Osteocyte (in vitro differentiated cells): ENCODE results near the gene NRIP2. TPM values are rescaled to one million over a fixed set of nuclear protein-coding genes. Genes with fewer than 3 reads are reported as not detected.

Experiments used
- DNase-seq: peaks from one replicate; pipeline ENCODE4 v3.0.0; 2021; ENCODE audit warnings: mixed read lengths; ENCODE audit not compliant: unreplicated experiment; ENCODE audit errors: extremely low spot score
- H3K27ac Mint-ChIP-seq: one replicate; pipeline ENCODE4 v1.8.0; 2021; ENCODE audit warnings: mild to moderate bottlenecking, mixed read lengths; ENCODE audit not compliant: unreplicated experiment
- H3K27me3 Mint-ChIP-seq: one replicate; pipeline ENCODE4 v1.8.0; 2021; ENCODE audit warnings: mixed read lengths; ENCODE audit not compliant: unreplicated experiment
- H3K36me3 Mint-ChIP-seq: one replicate; pipeline ENCODE4 v1.8.0; 2021; ENCODE audit warnings: mixed read lengths; ENCODE audit not compliant: unreplicated experiment
- H3K4me1 Mint-ChIP-seq: one replicate; pipeline ENCODE4 v1.8.0; 2021; ENCODE audit warnings: mixed read lengths; ENCODE audit not compliant: unreplicated experiment
- H3K4me3 Mint-ChIP-seq: one replicate; pipeline ENCODE4 v1.8.0; 2021; ENCODE audit warnings: mild to moderate bottlenecking, moderate library complexity, mixed read lengths; ENCODE audit not compliant: unreplicated experiment
- H3K9me3 Mint-ChIP-seq: one replicate; pipeline ENCODE4 v1.8.0; 2021; ENCODE audit warnings: mixed read lengths; ENCODE audit not compliant: unreplicated experiment
- CTCF ChIP-seq: fragments of 200-600 bp; sonication (generic); IDR thresholded peaks from 2 replicates; pipeline ENCODE4 v1.5.0; 2021; ENCODE audit warnings: antibody characterized with exemption, mild to moderate bottlenecking, moderate library complexity
- total RNA-seq: library from RNA; stranded (reverse); gene quantifications from 2 replicates; pipeline ENCODE4 v1.2.1, GENCODE V29; 2021

Gene NRIP2
- total RNA-seq, 1 donor from 2014 or later = not detected

- DNase-seq = no peak
- no peak overlapping the region for H3K4me3 Mint-ChIP-seq
- TF ChIP-seq CTCF = no peak
- H3K9me3 Mint-ChIP-seq = no peaks in the 10 kb centered on the region
- H3K27me3 Mint-ChIP-seq = no peaks in the 10 kb centered on the region
- peaks cover 48% of the 10 kb centered on the region for H3K36me3 Mint-ChIP-seq
- no peak overlapping the region for H3K27ac Mint-ChIP-seq
- no peaks in the 10 kb centered on the region for H3K4me1 Mint-ChIP-seq
These were observed 8.8 kb downstream of the NRIP2 start for GRCh38 chr12:2826036-2826435.

GRCh38 chr12:2825132-2825531 is 9.7 kb downstream of the NRIP2 start:
- no peak for TF ChIP-seq CTCF
- DNase-seq = no peak
- Mint-ChIP-seq H3K27ac (no peak overlapping the region), H3K4me1 (no peaks in the 10 kb centered on the region), H3K4me3 (no peak overlapping the region), H3K36me3 (peaks cover 47% of the 10 kb centered on the region), H3K9me3 (no peaks in the 10 kb centered on the region), H3K27me3 (no peaks in the 10 kb centered on the region)

- no peak overlapping the region for H3K27ac Mint-ChIP-seq
- no peak for DNase-seq
- no peak for TF ChIP-seq CTCF
- no peak overlapping the region for H3K4me3 Mint-ChIP-seq
- H3K27me3 Mint-ChIP-seq = no peaks in the 10 kb centered on the region
- no peaks in the 10 kb centered on the region for H3K9me3 Mint-ChIP-seq
- H3K36me3 Mint-ChIP-seq = peaks cover 53% of the 10 kb centered on the region
- H3K4me1 Mint-ChIP-seq = no peaks in the 10 kb centered on the region
These were observed 10.3 kb downstream of the NRIP2 start for GRCh38 chr12:2824541-2824940.

GRCh38 chr12:2823483-2823882 is 11.4 kb downstream of the NRIP2 start:
- Mint-ChIP-seq H3K9me3 (no peaks in the 10 kb centered on the region), H3K27ac (peak overlapping the region; percentile 28), H3K36me3 (peaks cover 50% of the 10 kb centered on the region), H3K4me3 (no peak overlapping the region), H3K4me1 (no peaks in the 10 kb centered on the region), H3K27me3 (no peaks in the 10 kb centered on the region)
- DNase-seq = no peak
- no peak for TF ChIP-seq CTCF

DNA sequence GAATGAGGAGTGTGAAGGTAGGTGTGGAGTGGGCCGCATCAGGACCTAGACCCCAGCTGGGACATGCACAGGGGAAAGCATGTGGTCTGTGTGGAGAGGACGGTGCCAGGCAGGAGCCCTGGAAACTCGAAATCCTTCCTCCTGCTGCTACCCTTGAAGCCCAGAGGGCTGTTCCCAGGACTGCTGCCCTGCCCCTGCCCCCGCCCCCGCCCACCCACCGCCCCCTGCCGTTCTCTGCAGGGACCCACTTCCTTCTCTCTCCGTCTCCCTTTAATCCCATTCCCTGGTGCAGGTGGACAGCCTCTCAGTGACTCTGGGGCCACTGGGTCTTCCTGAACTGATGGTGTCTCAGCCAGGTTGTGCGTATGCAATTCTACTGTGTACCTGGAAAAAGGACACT is 14.4 kb downstream of the NRIP2 start:
- no peak for DNase-seq

More for the DNA sequence above, 14.4 kb downstream of the NRIP2 start:
- Mint-ChIP-seq H3K4me1 (no peaks in the 10 kb centered on the region), H3K4me3 (no peak overlapping the region), H3K27ac (no peak overlapping the region), H3K9me3 (no peaks in the 10 kb centered on the region), H3K27me3 (no peaks in the 10 kb centered on the region), H3K36me3 (peaks cover 39% of the 10 kb centered on the region)
- TF ChIP-seq CTCF = no peak
